A673 (cell line): ENCODE measurements around the gene HLA-DOB. TPM values are rescaled to one million over a fixed set of nuclear protein-coding genes. Genes with fewer than 3 reads are reported as not detected.
A peak's percentile ranks its signal among the peaks of the same experiment; 100 is the strongest.

Source experiments
- BruUV-seq: library from RNA; stranded (reverse); fragments of 400-500 nt; replicated peaks from 2 replicates; lab custom pipeline; 2021; lab: Mats Ljungman, UMichigan
- CTCF ChIA-PET: fragments of 300-600 bp; sonication (Branson Sonifier 250); formaldehyde crosslinking; loops from one replicate; lab custom pipeline; 2022; ENCODE audit warnings: antibody characterized with exemption; lab: Charles Lee
- POLR2A ChIA-PET: fragments of 300-600 bp; sonication (Branson Sonifier 250); formaldehyde crosslinking; loops from one replicate; lab custom pipeline; 2022; ENCODE audit warnings: antibody characterized with exemption; ENCODE audit not compliant: low non-redundant PET; lab: Charles Lee
- DNase-seq: peaks from one replicate; pipeline ENCODE4 v3.0.0-alpha.2; 2015; ENCODE audit warnings: low spot score
- H3K27ac ChIP-seq: fragments of 200-600 bp; sonication (generic); 2 replicates; pipeline ENCODE4 v1.5.1; 2016; ENCODE audit warnings: mixed run types, low read depth, mild to moderate bottlenecking, mixed read lengths, antibody characterized with exemption, low read length; ENCODE audit not compliant: poor library complexity, severe bottlenecking
- H3K27me3 ChIP-seq: fragments of 200-600 bp; sonication (generic); replicated peaks from 2 replicates; pipeline ENCODE4 v1.6.1; 2017; ENCODE audit warnings: mixed run types, low read depth, mild to moderate bottlenecking, mixed read lengths, antibody characterized with exemption, low read length; ENCODE audit not compliant: insufficient read depth, poor library complexity
- H3K36me3 ChIP-seq: fragments of 200-600 bp; sonication (generic); 2 replicates; pipeline ENCODE4 v1.6.1; 2016; ENCODE audit warnings: mixed run types, mild to moderate bottlenecking, mixed read lengths, antibody characterized with exemption, low read length; ENCODE audit not compliant: insufficient read depth, poor library complexity, severe bottlenecking
- H3K4me1 ChIP-seq: fragments of 200-600 bp; sonication (generic); 2 replicates; pipeline ENCODE4 v1.6.1; 2017; ENCODE audit warnings: mixed run types, mild to moderate bottlenecking, mixed read lengths, antibody characterized with exemption, low read length; ENCODE audit not compliant: insufficient read depth, poor library complexity, severe bottlenecking
- H3K4me3 ChIP-seq: fragments of 200-600 bp; sonication (generic); 2 replicates; pipeline ENCODE4 v1.5.1; 2016; ENCODE audit warnings: low read depth, mixed run types, mild to moderate bottlenecking, mixed read lengths, low read length; ENCODE audit not compliant: poor library complexity, severe bottlenecking
- H3K9me3 ChIP-seq: fragments of 200-600 bp; sonication (generic); 2 replicates; pipeline ENCODE4 v1.6.1; 2016; ENCODE audit warnings: mixed run types, low read depth, mild to moderate bottlenecking, mixed read lengths, antibody characterized with exemption, low read length; ENCODE audit not compliant: poor library complexity, severe bottlenecking
- CTCF ChIP-seq: fragments of 300-800, 200-600 bp; sonication (generic); conservative IDR thresholded peaks from 2 replicates; pipeline ENCODE4 v1.5.1; 2017; ENCODE audit warnings: low read depth, mild to moderate bottlenecking, antibody characterized with exemption, low read length, moderate library complexity, mixed read lengths
- EZH2 ChIP-seq: fragments of 200-600 bp; sonication (generic); IDR thresholded peaks from 2 replicates; pipeline ENCODE4 v1.6.1; 2017; ENCODE audit warnings: borderline replicate concordance, low read depth, mild to moderate bottlenecking, mixed read lengths, antibody characterized with exemption, low read length; ENCODE audit not compliant: poor library complexity, severe bottlenecking
- intact Hi-C: fragments of 100-400 bp; cut with micrococcal nuclease; formaldehyde crosslinking; loops from one replicate; pipeline ENCODE4 v1.10.0; 2022; ENCODE audit not compliant: unreplicated experiment
- total RNA-seq: library from RNA; stranded (reverse); gene quantifications from 2 replicates; pipeline ENCODE4 v1.2.3, GENCODE V29; 2021

HLA-DOB gene
- total RNA-seq, 1 experiment from 2014 or later: 2.0 TPM

GRCh38 chr6:32799740-32800139, 17.1 kb downstream of the HLA-DOB start:
- H3K9me3 ChIP-seq: no peaks in the 10 kb centered on the region
- H3K36me3 ChIP-seq: no peaks in the 10 kb centered on the region
- ChIA-PET POLR2A (no interaction called here), CTCF (no interaction called here)
- H3K4me1 ChIP-seq: no peaks in the 10 kb centered on the region
- H3K27ac ChIP-seq: no peak overlapping the region
- peaks cover 77% of the 10 kb centered on the region for H3K27me3 ChIP-seq
- no TSS peak for BruUV-seq
- DNase-seq: no peak
- intact Hi-C loops: loop anchor here (10.0 kb wide), 1 partner anchor 555 kb away; no protein-coding TSS in a partner anchor
- TF ChIP-seq CTCF (no peak), EZH2 (no peak)
- H3K4me3 ChIP-seq: no peak overlapping the region

- Histone ChIP-seq H3K4me3 (no peak overlapping the region), H3K4me1 (no peaks in the 10 kb centered on the region), H3K27me3 (peaks cover 77% of the 10 kb centered on the region), H3K27ac (no peak overlapping the region), H3K36me3 (no peaks in the 10 kb centered on the region), H3K9me3 (no peaks in the 10 kb centered on the region)
- intact Hi-C loops: loop anchor here (10.0 kb wide), 1 partner anchor 554 kb away; no protein-coding TSS in a partner anchor
- CTCF ChIA-PET: no interaction called here
- DNase-seq: no peak
- TF ChIP-seq CTCF (no peak), EZH2 (no peak)
- no TSS peak for BruUV-seq
- POLR2A ChIA-PET: no interaction called here
Observed at GRCh38 chr6:32799168-32799567, 17.6 kb downstream of the HLA-DOB start.

DNA sequence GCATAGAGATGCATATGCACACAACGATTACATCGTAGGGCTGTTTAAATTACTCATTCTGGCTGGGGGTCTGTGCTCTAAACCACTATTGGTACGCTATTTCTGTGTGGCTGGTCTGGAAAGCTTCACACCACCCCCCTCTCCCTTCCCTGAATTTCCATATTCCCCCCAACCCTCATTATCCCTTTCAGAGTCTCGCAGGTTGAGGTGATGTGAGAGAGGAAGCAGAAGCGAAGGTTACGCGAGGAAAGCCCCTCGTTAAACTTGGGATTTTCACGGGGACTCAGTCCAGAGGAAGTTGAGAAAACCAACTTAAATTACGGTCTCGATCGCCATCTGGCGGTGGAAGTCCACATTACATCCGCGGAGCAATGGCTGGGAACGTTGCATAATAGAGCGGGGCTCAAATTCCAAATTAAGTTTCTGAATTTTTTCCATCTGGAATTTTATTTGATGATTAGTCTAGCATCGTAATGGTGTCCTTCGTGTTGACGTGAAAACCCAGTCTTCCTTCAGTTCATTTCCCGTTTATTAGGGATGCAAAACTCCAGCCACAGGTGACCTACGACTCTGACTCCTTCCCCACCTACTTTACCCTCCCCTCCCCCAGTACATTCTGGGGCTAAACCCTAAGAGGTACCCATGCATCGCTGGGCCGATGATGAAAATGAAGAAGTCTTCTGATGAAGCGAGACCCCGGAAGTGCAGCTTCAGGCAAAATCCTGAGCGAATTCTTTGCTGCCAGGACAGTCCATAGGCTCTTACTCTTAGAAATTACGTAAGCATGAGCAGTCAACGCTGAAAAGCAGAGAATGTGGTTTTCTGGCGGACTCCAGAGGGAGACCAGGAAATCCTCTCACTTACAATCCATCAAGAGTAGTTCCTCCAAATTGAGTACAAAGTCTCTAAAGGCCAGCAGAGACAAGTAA, 19.7 kb downstream of the HLA-DOB start:
- Histone ChIP-seq H3K36me3 (no peaks in the 10 kb centered on the region), H3K4me1 (no peaks in the 10 kb centered on the region), H3K4me3 (peak overlapping the region; percentile 29), H3K9me3 (no peaks in the 10 kb centered on the region), H3K27ac (no peak overlapping the region), H3K27me3 (peaks cover 77% of the 10 kb centered on the region)
- DNase-seq: peak; percentile 78
- ChIA-PET CTCF (no interaction called here), POLR2A (no interaction called here)
- TF ChIP-seq EZH2 (no peak), CTCF (peak; percentile 87)
- intact Hi-C loops: loop anchor here (2.0 to 10.0 kb wide), 2 partner anchors 382 to 552 kb away; no protein-coding TSS in a partner anchor
- no TSS peak for BruUV-seq
